ENCODE results near the gene APLP1. TPM values are rescaled to one million over a fixed set of nuclear protein-coding genes. Genes with fewer than 3 reads are reported as not detected.
A peak's percentile ranks its signal among the peaks of the same experiment; 100 is the strongest.

The APLP1 gene
- total RNA-seq, 4 donors from 2014 or later = 0.67 to 5.3 (median 2.8) TPM

- peaks cover 12 to 14% of the 10 kb centered on the region in 2 donors for H3K4me1 ChIP-seq
- no peaks in the 10 kb centered on the region for H3K36me3 ChIP-seq
- TF ChIP-seq CTCF (IDR thresholded peaks at IDR 0.05) (no peak), POLR2A (IDR thresholded peaks at IDR 0.05) (no peak)
- H3K4me3 ChIP-seq (replicated peaks in 1 of 3) = no peak overlapping the region
- no peaks in the 10 kb centered on the region for H3K27me3 ChIP-seq
- intact Hi-C loops (cut with DNase I) = no loop called here
- DNase-seq = no peak
- 71 to 78% methylated on average over 8 of the region's 8 CpGs for WGBS, 2 donors
- H3K9me3 ChIP-seq = no peaks in the 10 kb centered on the region
- H3K27ac ChIP-seq = no peak overlapping the region
These were observed 15.2 kb upstream of the APLP1 start for GRCh38 chr19:35853038-35853756.

GRCh38 chr19:35856546-35857149 is 11.7 kb upstream of the APLP1 start, which contains the start of gene KIRREL2:
TSS of gene KIRREL2 (plus strand) at chr19:35856911. CDS start at chr19:35857120, 209 bp downstream.
- no peak for DNase-seq
- peaks cover 12 to 14% of the 10 kb centered on the region in 2 donors for H3K4me1 ChIP-seq
- WGBS, 2 donors = 0 to 2% methylated on average over 14 to 29 of the region's 42 CpGs
- peak within 1 kb of the TSS in 1 of 3 donors; percentile 35 for H3K4me3 ChIP-seq (replicated peaks in 1 of 3)
- intact Hi-C loops (cut with DNase I) = no loop called here
- no peaks in the 10 kb centered on the region for H3K27me3 ChIP-seq
- H3K36me3 ChIP-seq = no peaks in the 10 kb centered on the region
- H3K27ac ChIP-seq = no peak within 1 kb of the TSS
- H3K9me3 ChIP-seq = no peaks in the 10 kb centered on the region
- TF ChIP-seq POLR2A (IDR thresholded peaks at IDR 0.05) = no peak
- TF ChIP-seq CTCF (IDR thresholded peaks at IDR 0.05) = no peak

GRCh38 chr19:35858311-35858710 is 10.1 kb upstream of the APLP1 start:
- intact Hi-C loops (cut with DNase I) = no loop called here
- Histone ChIP-seq H3K4me3 (replicated peaks in 1 of 3) (no peak overlapping the region), H3K27me3 (no peaks in the 10 kb centered on the region), H3K9me3 (no peaks in the 10 kb centered on the region), H3K27ac (no peak overlapping the region), H3K36me3 (no peaks in the 10 kb centered on the region), H3K4me1 (peaks cover 12 to 14% of the 10 kb centered on the region in 2 donors)
- TF ChIP-seq CTCF (IDR thresholded peaks at IDR 0.05) (no peak), POLR2A (IDR thresholded peaks at IDR 0.05) (no peak)
- no peak for DNase-seq
- 83 to 86% methylated on average over 1 to 2 of the region's 6 CpGs for WGBS, 2 donors

GRCh38 chr19:35859414-35859813 is 9.0 kb upstream of the APLP1 start:
- H3K4me3 ChIP-seq (replicated peaks in 1 of 3) = no peak overlapping the region
- 88 to 96% methylated on average over 4 of the region's 4 CpGs for WGBS, 2 donors
- no peaks in the 10 kb centered on the region for H3K36me3 ChIP-seq
- no peaks in the 10 kb centered on the region for H3K27me3 ChIP-seq
- H3K4me1 ChIP-seq = peaks cover 12 to 14% of the 10 kb centered on the region in 2 donors
- H3K27ac ChIP-seq = no peak overlapping the region
- TF ChIP-seq CTCF (IDR thresholded peaks at IDR 0.05) = no peak
- no peak for DNase-seq
- no peaks in the 10 kb centered on the region for H3K9me3 ChIP-seq
- intact Hi-C loops (cut with DNase I) = no loop called here

GRCh38 chr19:35860436-35860817 is 7.9 kb upstream of the APLP1 start:
- no peaks in the 10 kb centered on the region for H3K36me3 ChIP-seq
- peaks cover 12 to 14% of the 10 kb centered on the region in 2 donors for H3K4me1 ChIP-seq
- intact Hi-C loops (cut with DNase I) = no loop called here
- TF ChIP-seq POLR2A (IDR thresholded peaks at IDR 0.05) (no peak), CTCF (IDR thresholded peaks at IDR 0.05) (no peak)
- no peaks in the 10 kb centered on the region for H3K9me3 ChIP-seq
- H3K4me3 ChIP-seq (replicated peaks in 1 of 3) = no peak overlapping the region
- H3K27me3 ChIP-seq = no peaks in the 10 kb centered on the region
- no peak for DNase-seq
- 22 to 33% methylated on average over 11 to 15 of the region's 24 CpGs for WGBS, 2 donors
- H3K27ac ChIP-seq = no peak overlapping the region

Data from thyroid gland (tissue), 4 donors.